Measurements from ENCODE around the gene KIAA1614. TPM values are rescaled to one million over a fixed set of nuclear protein-coding genes. Genes with fewer than 3 reads are reported as not detected.

KIAA1614 gene
- total RNA-seq, 1 experiment from 2014 or later = 1.6 TPM

DNA sequence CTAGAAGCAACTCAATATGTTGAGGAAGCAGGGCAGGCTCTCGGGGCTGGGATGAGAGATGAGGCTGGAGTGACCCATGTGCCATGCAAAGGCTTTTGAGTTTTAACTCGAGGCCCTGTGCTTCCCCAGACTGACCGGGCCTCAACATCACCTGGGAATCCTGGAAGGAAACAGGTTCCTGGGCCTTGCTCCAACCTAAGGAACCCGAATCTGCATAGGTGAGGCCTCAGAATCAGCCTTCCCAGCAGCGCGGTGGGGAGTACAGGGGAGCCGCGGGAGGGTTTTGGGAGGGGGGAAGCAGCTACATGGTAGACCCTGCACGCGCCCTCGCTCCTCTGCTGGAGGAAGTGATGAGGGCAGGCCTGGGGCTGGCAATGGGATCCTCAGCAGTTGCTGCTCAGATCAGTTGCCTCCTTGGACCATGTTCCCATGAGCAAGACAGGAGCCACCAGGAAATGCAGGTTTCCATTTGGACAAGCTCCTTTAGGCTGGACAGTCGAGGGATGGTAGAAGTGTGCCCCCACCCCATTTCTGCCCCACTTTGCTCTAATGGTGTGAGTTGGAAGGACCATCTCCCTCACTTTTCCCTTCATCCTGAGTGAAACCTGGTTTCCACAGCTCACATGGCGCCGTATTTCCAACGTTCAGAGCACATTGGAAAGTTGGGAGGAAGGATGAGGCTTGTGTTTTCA is 4.5 kb upstream of the KIAA1614 start:
- DNase-seq (ENCODE audit: low read depth) = no peak

DNA sequence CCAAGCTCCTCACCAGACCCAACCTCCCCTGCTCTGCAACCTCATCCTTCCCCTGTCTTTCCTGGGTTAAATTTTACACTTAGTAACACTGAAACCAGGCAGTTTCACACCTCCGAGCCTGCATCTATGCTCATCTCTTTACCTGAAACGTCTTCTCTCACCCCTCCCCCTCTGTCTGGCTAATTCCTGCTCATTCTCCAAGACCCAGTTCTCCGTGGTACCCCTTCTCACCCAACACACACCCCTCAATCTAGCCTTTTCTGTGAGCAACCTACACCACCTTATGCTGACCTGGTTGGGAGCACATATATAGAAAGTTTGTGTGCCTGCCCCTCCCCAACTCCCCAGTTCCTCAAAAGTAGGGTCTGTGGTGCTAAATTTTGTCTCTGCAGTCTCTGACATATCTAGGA is 3.7 kb upstream of the KIAA1614 start:
- no peak for DNase-seq (ENCODE audit: low read depth)

DNA sequence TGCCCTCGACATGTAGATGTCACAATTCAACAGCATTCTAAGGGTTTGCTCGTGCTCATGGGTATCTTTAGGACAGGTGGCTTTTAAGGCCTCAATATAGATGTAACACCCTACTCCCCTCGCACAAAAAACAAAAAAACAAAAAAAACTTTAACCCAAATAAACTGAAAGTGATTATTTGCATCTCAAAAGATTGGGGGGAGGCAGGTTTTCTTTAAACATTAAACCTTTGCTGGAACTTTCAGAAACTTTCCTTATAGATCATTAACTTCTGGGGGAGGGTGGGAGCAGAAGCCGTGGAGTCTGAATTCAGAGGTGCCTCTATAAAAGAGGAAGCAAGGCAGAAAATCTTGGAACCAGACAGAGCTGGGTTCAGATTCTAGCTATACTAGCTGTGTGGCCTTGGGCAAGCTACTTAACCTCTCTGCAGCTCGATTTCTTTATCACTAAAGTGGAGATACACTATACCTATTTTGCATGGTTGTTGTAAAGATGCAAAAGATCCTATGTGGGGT is 3.2 kb upstream of the KIAA1614 start:
- DNase-seq (ENCODE audit: low read depth) = no peak

DNA sequence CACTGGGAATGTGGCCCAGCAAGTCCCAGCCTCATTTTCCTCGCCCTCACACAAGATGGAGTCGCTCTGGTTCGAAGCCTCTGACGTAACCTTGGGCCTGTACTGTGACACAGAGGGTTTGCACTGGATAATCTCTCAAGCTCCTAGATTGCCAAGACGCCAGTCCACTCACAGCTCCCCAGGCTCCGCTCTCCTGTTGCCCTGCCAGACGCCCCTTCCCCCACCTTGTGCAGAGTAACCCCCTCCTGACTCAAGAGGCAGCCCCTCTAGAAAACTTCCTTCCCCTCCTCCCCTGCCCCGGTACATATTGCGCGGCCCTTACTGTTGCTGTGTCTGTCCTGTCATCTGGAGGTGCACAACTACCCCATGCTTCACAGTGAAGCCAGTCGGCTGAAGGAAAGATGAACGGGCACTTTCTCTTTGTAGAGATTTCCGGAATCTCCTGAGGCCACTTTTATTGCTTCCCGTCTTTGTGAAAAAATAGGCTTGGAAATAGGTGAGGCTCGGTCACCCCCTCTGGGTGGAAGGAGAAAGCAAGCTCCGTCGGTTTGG is 981 bp upstream of the KIAA1614 start:
- peak; percentile 19 for DNase-seq (ENCODE audit: low read depth)

DNA sequence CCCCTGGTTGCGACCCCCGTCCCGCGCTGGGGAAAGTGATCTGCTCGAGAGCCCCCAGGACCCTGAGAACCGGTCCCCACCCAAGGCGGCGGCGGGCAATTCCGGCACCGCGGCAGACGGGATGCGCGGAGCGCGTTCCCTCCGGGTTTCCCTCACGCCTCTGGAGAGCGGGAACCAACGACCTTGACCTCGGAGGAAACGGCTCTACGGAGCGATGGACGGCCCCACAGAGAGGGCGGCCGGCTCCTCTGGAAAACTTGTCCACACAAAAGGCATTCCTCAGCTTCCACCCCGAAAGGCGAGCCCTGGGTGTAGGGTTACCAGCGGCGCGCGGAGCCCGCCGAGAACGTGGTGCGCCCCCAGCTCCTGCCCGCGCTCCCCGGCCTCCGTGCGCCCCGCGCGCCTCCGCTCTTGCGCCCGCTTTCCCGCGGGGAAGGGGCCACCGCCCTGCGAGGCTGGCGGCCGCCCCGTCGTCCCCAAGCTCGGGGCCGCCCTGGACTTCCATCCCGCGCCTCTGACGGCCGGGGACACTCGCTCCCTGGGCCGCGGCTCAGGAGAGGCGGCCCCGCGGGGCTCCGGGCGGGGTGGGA is 391 bp upstream of the KIAA1614 start:
- DNase-seq (ENCODE audit: low read depth) = peak; percentile 45

DNA sequence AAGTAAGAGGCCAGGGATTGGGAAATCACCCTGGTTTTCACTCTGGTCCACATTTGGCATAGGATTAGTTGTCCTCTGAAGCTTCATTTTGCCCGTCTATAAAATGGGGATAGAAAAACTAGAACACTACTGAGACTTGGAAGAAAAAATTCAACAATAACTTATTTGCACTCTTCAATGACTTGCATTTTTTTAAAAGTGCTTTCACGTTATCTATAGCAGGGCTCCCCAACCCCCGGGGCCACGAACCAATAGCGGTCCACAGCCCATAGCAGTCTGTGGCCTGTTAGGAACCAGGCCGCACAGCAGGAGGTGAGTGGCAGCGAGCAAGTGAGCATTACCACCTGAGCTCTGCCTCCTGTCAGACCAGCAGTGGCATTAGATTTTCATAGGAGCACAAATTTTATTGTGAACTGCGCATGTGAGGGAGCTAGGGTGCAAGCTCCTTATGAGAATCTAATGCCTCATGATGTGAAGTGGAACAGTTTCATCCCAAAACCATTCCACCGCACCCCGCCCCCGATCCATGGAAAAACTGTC is 2.8 kb downstream of the KIAA1614 start:
- DNase-seq (ENCODE audit: low read depth) = no peak

DNA sequence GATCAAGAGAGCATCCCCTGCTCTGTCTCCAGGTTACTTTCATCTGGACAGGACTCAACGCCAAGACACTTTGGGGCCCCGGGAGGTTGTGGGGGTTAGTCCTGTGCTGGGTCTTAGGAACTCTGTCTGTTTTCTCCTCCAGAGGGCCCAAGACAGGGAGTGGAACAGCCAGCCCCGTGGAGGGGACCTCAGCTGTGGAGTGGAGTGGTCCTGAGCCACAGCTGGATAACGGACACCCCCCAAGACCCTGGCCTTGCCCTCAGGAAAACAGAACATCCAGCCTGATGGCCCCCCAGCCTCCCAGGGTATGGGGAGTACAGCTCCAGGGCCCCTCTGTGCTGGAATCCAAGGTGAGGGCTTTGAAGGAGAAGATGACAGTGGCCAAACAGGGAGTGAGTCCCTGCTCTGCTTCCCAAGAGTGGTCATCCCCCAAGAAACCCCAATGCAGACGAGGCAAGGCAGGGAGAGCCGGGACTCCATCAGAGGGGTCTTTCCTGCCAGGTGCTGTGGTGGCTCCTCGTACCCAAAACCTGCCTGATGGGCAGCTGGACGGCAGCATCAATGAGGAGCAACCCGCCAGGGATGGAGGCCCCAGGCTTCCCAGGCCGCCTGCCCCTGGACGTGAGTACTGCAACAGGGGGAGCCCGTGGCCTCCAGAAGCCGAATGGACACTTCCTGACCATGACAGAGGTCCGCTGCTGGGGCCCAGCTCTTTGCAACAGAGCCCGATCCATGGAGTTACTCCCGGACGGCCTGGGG is 3.5 kb downstream of the KIAA1614 start:
- DNase-seq (ENCODE audit: low read depth) = no peak

DNA sequence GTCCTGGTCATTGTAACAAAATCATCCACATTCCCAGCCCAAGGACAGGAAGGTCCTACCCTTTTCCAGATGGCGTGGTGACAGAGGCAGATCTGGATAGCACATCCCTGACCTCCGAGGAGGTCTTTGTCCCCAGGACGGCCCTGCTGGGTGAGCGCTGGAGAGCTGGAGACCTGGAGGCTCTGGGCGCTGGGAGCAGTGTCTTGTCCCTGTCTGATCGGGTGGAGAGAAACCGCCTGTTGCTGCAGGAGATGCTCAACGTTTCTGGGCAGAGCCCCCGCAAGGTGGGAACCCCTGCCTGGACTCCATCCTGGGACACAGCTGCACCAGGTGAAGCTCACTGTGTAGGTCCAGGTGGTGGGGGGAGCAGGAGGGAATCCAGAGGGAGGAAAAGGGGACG is 4.1 kb downstream of the KIAA1614 start:
- no peak for DNase-seq (ENCODE audit: low read depth)

DNA sequence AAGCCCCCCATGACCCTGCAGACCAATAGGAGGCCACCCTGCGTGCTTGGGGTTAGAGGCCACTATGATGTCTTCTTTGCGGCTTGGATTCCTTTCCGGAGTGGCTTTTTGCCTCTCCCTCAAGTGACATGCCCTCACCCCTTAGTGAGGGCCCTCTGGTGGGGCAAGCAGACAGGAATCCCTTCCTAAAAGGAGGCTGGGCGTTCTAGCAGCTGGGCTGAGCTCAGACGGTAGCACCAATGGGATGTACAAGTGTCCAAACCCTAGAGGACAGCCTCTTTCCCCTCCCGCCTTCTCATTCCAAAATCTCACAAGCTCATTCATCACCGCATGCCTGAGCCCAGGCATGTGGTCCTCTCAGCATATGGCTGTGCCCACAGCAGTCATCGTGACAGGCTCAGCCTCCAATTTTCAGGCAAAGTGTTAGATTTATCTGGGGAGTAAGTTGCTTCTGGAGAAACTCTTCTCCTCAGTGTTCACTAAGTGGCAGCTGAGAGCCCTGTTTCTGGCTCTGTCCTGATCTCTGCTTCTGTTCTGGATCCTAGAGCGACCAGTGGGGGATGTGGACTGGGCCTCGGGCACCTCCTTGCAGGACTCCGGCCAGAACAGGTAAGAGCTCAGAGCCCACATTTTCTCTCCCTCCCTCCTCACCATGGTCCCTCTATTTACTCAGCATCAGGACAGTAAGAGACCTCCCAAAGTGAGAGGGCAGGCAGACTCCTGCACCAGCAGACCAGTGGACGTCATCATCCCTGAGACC is 4.8 kb downstream of the KIAA1614 start:
- DNase-seq (ENCODE audit: low read depth) = no peak

DNA sequence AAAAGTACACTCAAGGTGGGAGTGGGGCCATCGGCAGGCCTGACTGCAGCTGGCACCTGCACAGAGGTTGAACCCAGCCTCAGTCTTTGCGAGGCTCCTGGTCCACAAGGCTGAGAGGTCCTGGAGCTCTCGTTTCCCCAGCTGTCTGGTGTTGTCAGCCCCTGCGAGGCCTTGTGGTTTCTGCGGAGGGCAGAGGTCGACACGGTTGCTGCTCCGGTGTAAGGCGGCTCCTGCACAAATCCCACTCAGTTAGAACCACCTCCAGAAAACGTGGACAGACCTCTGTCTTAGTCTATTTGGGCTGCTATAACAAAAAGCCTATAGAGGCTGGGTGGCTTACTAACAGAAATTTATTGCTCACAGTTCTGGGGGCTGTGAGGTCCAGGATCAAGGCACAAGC is 5.8 kb downstream of the KIAA1614 start:
- no peak for DNase-seq (ENCODE audit: low read depth)

DNA sequence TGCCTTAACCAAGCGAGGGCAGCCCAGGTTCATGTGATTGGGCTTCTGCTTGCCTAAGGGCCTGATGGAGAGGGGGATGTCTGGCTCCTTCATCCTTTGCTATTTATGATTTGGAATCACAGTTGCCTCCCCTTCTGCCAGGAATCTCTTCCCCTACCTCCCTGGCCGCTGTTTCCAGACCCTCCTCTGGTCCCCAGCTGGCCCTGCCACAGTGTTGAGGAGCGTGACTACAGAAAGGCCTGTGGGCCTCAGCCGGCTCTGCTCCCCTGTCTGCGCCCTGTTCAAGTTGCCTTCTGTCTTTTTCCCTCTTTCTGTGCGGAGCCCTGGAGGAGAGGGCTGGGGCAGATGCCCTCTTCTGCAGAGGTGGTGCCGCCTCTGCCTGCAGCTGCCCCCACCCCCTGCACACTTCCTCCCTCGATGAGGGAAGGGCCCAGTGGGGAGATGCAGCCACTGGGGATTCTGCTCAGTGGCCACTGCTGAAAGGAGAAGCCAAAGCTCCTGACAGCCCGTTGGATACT is 6.5 kb downstream of the KIAA1614 start:
- DNase-seq (ENCODE audit: low read depth) = no peak

DNA sequence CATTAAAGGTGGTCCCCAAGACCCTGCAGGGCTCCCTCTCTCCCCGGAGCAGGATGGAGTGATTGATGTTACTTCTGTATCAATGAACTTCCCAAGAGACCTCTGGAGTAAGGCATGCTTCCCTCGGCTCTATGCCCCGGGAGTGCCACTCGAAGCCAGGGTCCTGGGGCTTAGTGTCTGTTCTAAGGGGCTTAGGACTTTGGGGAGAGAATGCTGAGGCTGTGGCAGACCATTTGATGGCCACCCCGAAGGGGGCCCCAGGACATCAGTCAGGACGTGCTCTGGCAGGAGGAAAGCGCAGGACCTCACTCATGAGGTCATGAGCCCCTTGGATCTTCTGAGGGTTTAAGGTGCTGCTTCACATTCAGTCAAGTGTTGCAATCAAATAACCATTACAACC is 7.5 kb downstream of the KIAA1614 start:
- DNase-seq (ENCODE audit: low read depth) = no peak

DNA sequence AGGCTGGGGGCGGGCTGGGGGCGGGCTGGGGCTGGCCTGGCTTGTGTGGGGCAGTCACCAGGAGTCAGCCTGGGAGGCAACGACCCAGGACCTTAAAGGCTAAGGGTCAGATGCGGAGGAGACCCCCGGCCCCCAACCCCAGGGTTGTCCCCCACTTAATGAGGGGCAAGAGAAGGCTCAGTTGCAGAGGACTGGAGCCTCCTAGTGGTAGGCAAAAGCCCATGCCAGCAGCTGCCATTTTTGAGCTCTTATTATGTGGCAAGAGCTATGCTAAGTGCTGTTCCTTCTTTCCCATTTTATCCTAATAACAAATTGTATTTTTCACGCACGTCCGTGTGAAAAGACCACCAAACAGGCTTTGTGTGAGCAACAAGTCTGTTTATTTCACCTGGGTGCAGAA is 8.0 kb downstream of the KIAA1614 start:
- DNase-seq (ENCODE audit: low read depth) = no peak

DNA sequence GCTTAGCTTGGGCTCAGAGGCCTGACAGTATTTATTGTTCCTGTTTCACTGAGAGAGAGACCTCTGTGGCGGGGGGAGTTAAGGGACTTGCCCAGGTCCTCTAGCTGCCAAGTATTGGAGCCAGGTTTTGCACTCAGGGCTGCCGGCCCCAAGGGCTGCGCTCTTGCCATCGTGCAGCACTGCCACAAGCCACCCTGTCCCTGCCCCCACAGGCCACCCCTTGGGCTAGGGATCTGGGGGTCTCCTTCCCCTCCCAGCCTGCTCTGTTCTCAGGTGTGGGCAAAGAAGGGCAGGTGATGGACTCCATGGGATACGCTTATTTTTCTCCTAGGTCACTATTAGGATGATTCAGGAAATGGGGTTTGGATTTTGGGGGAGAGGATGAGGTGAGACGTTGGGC is 8.7 kb downstream of the KIAA1614 start:
- DNase-seq (ENCODE audit: low read depth) = no peak

DNA sequence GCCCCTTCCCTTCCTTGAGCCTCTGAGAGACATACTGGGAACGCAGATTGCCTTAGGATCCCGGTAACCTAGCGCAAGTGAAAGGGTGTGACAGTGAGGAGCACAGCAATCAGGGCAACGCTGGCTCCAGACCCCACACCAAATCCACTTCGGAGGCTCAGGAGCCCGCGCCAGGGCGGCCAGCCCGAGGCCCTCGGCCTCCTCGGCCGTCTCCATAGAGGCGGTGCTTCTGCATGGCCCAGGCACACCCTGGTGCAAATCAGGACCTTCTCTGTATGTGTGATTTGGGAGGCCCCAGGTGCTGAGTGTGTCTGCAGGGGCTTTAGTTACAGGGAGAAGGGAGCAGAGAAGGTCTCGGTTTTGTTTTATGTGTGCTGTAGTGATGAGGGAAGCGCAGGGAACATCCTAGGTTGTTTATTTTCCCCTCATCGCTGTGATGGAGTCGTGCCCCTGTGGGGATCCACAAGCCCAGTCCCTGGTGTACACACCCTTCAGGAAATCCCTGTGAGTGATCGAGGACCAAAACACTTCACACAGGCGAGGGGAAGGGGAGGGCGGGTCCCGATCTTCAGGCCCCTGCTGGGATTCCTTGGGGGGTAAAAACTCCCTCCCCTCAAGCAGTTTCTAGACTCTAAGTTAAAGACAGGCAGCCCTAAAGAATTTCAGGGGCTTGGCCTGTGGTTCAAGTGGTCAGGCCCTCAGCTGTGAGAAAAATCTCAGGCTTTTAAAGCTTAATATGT is 9.4 kb downstream of the KIAA1614 start:
- no peak for DNase-seq (ENCODE audit: low read depth)

DNA sequence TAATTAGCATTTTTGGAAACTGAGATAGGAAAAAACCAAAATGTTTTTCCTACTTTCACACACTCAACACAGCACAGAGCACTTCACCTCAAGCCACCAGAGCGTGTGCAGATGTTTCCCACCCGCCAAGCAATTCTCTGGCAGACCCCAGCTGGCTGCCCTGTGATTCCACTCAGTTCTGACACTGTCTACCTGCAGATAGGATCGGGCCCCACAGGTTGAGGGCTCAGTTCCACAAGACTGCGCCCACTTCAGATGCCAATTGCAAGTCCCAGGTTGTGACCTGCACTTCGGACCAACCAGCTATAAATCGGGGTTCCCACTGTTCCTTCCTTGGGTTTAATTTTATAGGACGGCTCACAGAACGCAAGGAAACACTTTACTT is 9.9 kb downstream of the KIAA1614 start:
- DNase-seq (ENCODE audit: low read depth) = no peak

DNA sequence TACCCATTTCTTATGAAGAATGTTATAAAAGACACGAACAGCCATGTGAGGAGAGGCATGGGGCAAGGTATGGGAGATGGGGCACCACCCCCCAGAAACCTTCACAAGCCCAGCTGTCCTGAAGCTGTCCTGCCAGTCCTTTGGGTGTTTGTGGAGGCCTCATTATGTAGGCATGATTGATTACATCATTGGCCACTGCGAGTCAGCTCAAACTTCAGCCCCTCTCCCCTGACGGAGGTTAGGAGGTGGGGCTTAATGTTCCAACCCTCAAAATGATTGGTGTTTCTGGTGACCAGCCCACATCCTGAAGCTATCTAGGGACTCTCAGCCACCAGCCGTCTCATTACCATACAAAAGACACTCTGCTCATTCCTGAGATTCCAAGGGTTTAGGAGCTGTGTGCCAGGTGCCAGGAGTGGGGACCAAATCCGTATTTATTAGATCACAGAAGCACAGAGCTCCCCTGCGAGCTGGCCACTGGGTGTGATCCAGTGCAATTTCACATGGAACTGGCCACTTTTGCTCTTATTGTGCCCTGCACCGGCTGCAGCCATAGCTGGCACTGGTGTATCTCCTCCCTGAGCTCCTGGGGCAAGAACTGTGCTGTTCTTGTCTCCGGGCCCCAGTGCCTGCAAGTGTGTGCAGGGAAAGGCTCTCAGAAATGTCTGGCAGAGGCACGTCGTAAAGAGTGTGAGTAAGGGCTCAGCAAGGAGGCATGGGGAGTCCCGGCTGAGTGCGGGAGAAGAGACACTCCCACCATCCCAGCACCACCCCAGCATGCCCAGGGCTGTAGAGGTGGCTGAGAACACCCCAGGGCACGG is 10.5 kb downstream of the KIAA1614 start:
- peak; percentile 15 for DNase-seq (ENCODE audit: low read depth)

DNA sequence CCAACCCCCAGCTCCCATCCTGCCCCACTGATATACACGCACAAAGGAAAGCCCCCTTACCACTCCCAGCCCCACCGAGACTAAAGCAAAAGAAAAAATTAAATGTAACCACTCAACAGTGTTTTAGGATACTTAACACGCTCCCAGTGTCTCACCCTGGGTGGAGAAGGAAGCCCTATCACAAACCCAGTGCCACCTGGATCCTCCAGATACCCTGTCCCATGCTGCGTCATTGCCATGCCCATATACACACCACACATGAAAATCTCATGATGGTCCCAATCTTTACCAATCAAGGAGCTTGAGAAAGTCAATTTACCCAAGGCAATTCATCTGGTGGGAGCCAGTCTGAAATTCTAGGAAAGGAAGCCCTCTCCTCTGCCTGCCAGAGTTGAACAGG is 11.2 kb downstream of the KIAA1614 start:
- DNase-seq (ENCODE audit: low read depth) = no peak

DNA sequence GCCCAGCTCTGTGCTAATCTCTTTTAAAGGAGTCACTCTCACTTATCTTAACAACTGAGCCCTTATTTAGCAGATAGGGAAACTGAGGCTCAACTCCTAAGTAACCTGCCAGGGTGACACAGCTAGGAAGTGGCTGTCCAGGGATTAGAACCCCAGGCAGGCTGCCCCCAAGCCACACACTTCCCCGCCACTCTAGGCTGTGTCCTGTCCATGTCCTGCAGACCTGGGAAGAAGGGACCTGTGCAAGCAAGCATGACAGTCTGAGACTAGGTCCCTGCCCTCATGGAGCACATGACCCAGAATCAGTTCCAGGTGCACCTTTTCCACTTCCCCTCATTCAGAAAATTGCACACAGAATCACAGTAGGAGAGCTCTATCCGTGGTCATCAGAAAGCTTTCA is 12.2 kb downstream of the KIAA1614 start:
- DNase-seq (ENCODE audit: low read depth) = no peak
